Upper lobe of left lung (tissue), 6 donors: ENCODE measurements around the gene BEX3. TPM values are rescaled to one million over a fixed set of nuclear protein-coding genes. Genes with fewer than 3 reads are reported as not detected.

ENCODE experiments used
- ATAC-seq, 2 donors: fragments of 200-7000 bp; cut with Tn5 transposase; one replicate each; pipeline ENCODE4 v1.9.1; 2022; ENCODE audit warnings: mild to moderate bottlenecking in 2 of 2, moderate library complexity in 2 of 2; ENCODE audit not compliant: low FRiP score in 2 of 2
- DNase-seq, 2 donors: peaks; one replicate each; pipeline ENCODE4 v3.0.0-alpha.2; 2019 to 2020
- H3K27ac ChIP-seq, 4 donors: fragments of 200-600 bp; sonication (generic); one replicate each; pipeline ENCODE4 v1.5.1; 2016 to 2019
- H3K27me3 ChIP-seq, 4 donors: fragments of 200-600 bp; sonication (generic); one replicate each; pipeline ENCODE4 v1.5.1; 2017 to 2019
- H3K36me3 ChIP-seq, 4 donors: fragments of 200-600 bp; sonication (generic); one replicate each; pipeline ENCODE4 v1.5.1; 2016 to 2019
- H3K4me1 ChIP-seq, 4 donors: fragments of 200-600 bp; sonication (generic); one replicate each; pipeline ENCODE4 v1.5.1; 2018 to 2019
- H3K4me3 ChIP-seq, 4 donors: fragments of 200-600 bp; sonication (generic); one replicate each; pipeline ENCODE4 v1.5.1; 2017 to 2019; ENCODE audit warnings: mild to moderate bottlenecking in 2 of 4, moderate library complexity in 1 of 4
- H3K9me3 ChIP-seq, 4 donors: fragments of 200-600 bp; sonication (generic); one replicate each; pipeline ENCODE4 v1.5.1; 2018 to 2019
- EP300 ChIP-seq, 4 donors: sonication (generic); formaldehyde crosslinking; IDR thresholded peaks; one replicate each; pipeline ENCODE4 v1.5.1; 2017; ENCODE audit warnings: antibody characterized with exemption in 4 of 4, control low read depth in 2 of 4
- POLR2A ChIP-seq, 4 donors: fragments of 450-650 bp; IDR thresholded peaks; one replicate each; pipeline ENCODE4 v1.5.1; 2016 to 2017; ENCODE audit warnings: antibody characterized with exemption in 4 of 4, mild to moderate bottlenecking in 2 of 4
- POLR2AphosphoS5 ChIP-seq, 2 donors: sonication (generic); formaldehyde crosslinking; IDR thresholded peaks; one replicate each; pipeline ENCODE4 v1.5.1; 2017; ENCODE audit warnings: antibody characterized with exemption in 2 of 2
- WGBS, 2 donors: methylation state at CpG; one replicate each; pipeline ENCODE4 v1.1.5; 2017 to 2018; 5-methylcytosine and 5-hydroxymethylcytosine counted together
- total RNA-seq, 6 donors: library from RNA; depleted of rRNA in 4 of 6; stranded (reverse); fragments of >200 nt in 4 of 6; gene quantifications; one replicate each; pipeline versions ENCODE4 v1.1.0 to v1.2.1, GENCODE V29; 2016 to 2021
- TF ChIP-seq, protein P1 (sequence below), 6 experiments: fragments of 450-650 bp in 4 of 6; fragments of 200-600 bp in 2 of 6; sonication (generic) in 2 of 6; IDR thresholded peaks; one replicate each; pipeline ENCODE4 v1.5.1; 2016 to 2019; ENCODE audit warnings: antibody characterized with exemption in 6 of 6
- donor health status: DM: no; HTN: no; CAD: no; lungs with moderate emphysema.
- donor health status: DM: no; HTN: yes; CAD: no; lungs with severe emphysema.

The BEX3 gene
- total RNA-seq, 6 donors from 2014 or later: 89.4 to 204 (median 142) TPM

GRCh38 chrX:103398421-103398864 is 22.1 kb downstream of the BEX3 start:
- H3K27me3 ChIP-seq: no peaks in the 10 kb centered on the region
- TF ChIP-seq POLR2A (IDR thresholded peaks at IDR 0.05) (no peak), POLR2AphosphoS5 (IDR thresholded peaks at IDR 0.05) (no peak), EP300 (IDR thresholded peaks at IDR 0.05) (no peak)
- TF ChIP-seq, protein P1, sequence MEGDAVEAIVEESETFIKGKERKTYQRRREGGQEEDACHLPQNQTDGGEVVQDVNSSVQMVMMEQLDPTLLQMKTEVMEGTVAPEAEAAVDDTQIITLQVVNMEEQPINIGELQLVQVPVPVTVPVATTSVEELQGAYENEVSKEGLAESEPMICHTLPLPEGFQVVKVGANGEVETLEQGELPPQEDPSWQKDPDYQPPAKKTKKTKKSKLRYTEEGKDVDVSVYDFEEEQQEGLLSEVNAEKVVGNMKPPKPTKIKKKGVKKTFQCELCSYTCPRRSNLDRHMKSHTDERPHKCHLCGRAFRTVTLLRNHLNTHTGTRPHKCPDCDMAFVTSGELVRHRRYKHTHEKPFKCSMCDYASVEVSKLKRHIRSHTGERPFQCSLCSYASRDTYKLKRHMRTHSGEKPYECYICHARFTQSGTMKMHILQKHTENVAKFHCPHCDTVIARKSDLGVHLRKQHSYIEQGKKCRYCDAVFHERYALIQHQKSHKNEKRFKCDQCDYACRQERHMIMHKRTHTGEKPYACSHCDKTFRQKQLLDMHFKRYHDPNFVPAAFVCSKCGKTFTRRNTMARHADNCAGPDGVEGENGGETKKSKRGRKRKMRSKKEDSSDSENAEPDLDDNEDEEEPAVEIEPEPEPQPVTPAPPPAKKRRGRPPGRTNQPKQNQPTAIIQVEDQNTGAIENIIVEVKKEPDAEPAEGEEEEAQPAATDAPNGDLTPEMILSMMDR (IDR thresholded peaks at IDR 0.05): no peak
- ATAC-seq: peak in 1 of 2 donors; percentile 63

DNA sequence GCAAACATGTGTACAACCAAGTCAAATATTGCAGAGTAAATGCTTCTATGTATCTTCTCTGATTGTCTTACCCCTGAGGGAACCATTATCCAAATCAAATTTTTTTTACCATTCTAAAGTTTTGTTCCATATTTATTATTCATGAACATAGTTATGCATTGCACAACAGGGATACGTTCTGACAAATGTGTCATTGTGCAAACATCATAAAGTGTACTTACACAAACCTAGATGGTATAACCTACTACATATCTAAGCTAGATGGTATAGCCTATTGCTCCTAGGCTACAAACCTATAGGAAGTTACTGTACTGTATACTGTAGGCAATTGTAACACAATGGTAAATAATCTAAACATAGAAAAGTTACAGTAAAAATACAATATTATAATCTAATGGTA is 23.4 kb downstream of the BEX3 start:
- H3K27me3 ChIP-seq: no peaks in the 10 kb centered on the region
- DNase-seq: no peak

More at GRCh38 chrX:103398421-103398864, 22.1 kb downstream of the BEX3 start:
- no peak overlapping the region for H3K4me3 ChIP-seq
- peak overlapping the region in 1 of 4 donors; percentile 51 for H3K27ac ChIP-seq
- 23 to 30% methylated on average over 1 of the region's 1 CpG for WGBS, 2 donors
- no peak for DNase-seq
- H3K9me3 ChIP-seq: no peaks in the 10 kb centered on the region
- no peaks in the 10 kb centered on the region for H3K36me3 ChIP-seq
- H3K4me1 ChIP-seq: no peaks in the 10 kb centered on the region

DNA sequence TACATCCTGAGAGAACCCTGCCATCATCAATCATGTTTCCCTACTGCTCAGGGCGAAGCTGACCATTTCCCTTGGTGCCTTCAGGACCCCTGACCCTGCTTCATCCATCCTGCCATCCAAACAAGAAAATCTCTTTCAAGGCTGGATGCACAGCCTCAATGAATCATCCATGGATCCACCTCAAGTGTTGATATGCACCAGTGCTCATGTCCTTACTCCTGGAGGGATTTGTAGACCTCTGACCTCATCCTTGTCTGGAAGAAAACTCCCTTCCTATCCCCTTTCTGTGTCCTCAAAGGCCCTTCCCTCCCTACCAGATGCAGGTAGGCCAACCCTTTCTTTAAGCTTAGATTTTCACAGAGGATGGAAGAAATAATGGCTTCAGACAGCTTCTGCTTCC is 24.6 kb downstream of the BEX3 start:
- no peak overlapping the region for H3K27ac ChIP-seq
- peaks cover 0 to 3% (median 0%) of the 10 kb centered on the region in 4 donors for H3K4me1 ChIP-seq
- no peak overlapping the region for H3K4me3 ChIP-seq
- ATAC-seq: no peak
- H3K9me3 ChIP-seq: no peaks in the 10 kb centered on the region
- no peak for TF ChIP-seq POLR2A (IDR thresholded peaks at IDR 0.05)
- TF ChIP-seq POLR2AphosphoS5 (IDR thresholded peaks at IDR 0.05): no peak
- no peak for TF ChIP-seq EP300 (IDR thresholded peaks at IDR 0.05)
- TF ChIP-seq, protein P1 (IDR thresholded peaks at IDR 0.05): no peak
- no peak for DNase-seq
- H3K36me3 ChIP-seq: no peaks in the 10 kb centered on the region
- H3K27me3 ChIP-seq: no peaks in the 10 kb centered on the region
- WGBS, 2 donors: 37 to 73% methylated on average over 1 of the region's 1 CpG

More for the DNA sequence above, 23.4 kb downstream of the BEX3 start:
- ATAC-seq: no peak
- Histone ChIP-seq H3K4me1 (no peaks in the 10 kb centered on the region), H3K4me3 (no peak overlapping the region), H3K36me3 (no peaks in the 10 kb centered on the region), H3K9me3 (no peaks in the 10 kb centered on the region), H3K27ac (no peak overlapping the region)
- TF ChIP-seq, protein P1 (IDR thresholded peaks at IDR 0.05): no peak
- TF ChIP-seq POLR2AphosphoS5 (IDR thresholded peaks at IDR 0.05) (no peak), POLR2A (IDR thresholded peaks at IDR 0.05) (no peak), EP300 (IDR thresholded peaks at IDR 0.05) (no peak)
- WGBS, 2 donors: 28 to 41% methylated on average over 1 of the region's 1 CpG

- H3K4me3 ChIP-seq: peak overlapping the region in 3 of 4 donors; percentile 40 to 55 (median 49)
- no peaks in the 10 kb centered on the region for H3K36me3 ChIP-seq
- peak overlapping the region; percentile 30 to 61 (median 36) for H3K27ac ChIP-seq
- no peaks in the 10 kb centered on the region for H3K27me3 ChIP-seq
- DNase-seq: peak; percentile 33 to 75
- WGBS, 2 donors: 0 to 29% methylated on average over 2 to 19 of the region's 19 CpGs
- H3K4me1 ChIP-seq: peaks cover 0 to 3% (median 0%) of the 10 kb centered on the region in 4 donors
- no peaks in the 10 kb centered on the region for H3K9me3 ChIP-seq
- ATAC-seq: peak; percentile 71 to 85
- TF ChIP-seq, protein P1 (IDR thresholded peaks at IDR 0.05): no peak
- TF ChIP-seq POLR2A (IDR thresholded peaks at IDR 0.05): peak in 1 of 4 donors; percentile 37
- TF ChIP-seq EP300 (IDR thresholded peaks at IDR 0.05): peak in 1 of 4 donors; percentile 36
- TF ChIP-seq POLR2AphosphoS5 (IDR thresholded peaks at IDR 0.05): peak in 1 of 2 donors; percentile 75
Measured at GRCh38 chrX:103404231-103405008, 28.1 kb downstream of the BEX3 start.
